ENCODE data around the gene TRNAU1AP. TPM values are rescaled to one million over a fixed set of nuclear protein-coding genes. Genes with fewer than 3 reads are reported as not detected.

Gene TRNAU1AP
- total and polyA plus RNA-seq, 2 of the 13 experiments (the other 11 are each of a cell fraction or from before 2014, with no cell fraction given) = 29.0 to 42.9 TPM

- TF ChIP-seq NRL (CRISPR knock-in tag; IDR thresholded peaks at IDR 0.05; ENCODE audit: borderline replicate concordance) (peak; percentile 82; the same call in 1 of the 2 replicates), ZNF136 (CRISPR knock-in tag; IDR thresholded peaks at IDR 0.05; ENCODE audit: low read depth) (0 out of 2 replicates have a peak, but pooled peaks have one; percentile 64), ZNF33B (CRISPR knock-in tag; IDR thresholded peaks at IDR 0.05) (no peak), LCORL (IDR thresholded peaks at IDR 0.05) (no peak), LCORL (CRISPR knock-in tag; IDR thresholded peaks at IDR 0.05) (no peak), E2F2 (CRISPR knock-in tag; IDR thresholded peaks at IDR 0.05; ENCODE audit: borderline replicate concordance) (no peak), FOXP1 (IDR thresholded peaks at IDR 0.05) (no peak), FOXP1 (CRISPR knock-in tag; IDR thresholded peaks at IDR 0.05) (no peak), DR1 (CRISPR knock-in tag; IDR thresholded peaks at IDR 0.05) (peak; percentile 97), RAD51 (IDR thresholded peaks at IDR 0.05; ENCODE audit: borderline replicate concordance) (no peak), BHLHE40 (IDR thresholded peaks at IDR 0.05; ENCODE audit: low read length) (no peak), KMT2B (CRISPR knock-in tag; IDR thresholded peaks at IDR 0.05) (peak; percentile 67; the same call in 1 of the 2 replicates), GTF3A (CRISPR knock-in tag; conservative IDR thresholded peaks at IDR 0.05) (no peak), ZNF44 (CRISPR knock-in tag; IDR thresholded peaks at IDR 0.05) (no peak), ZBTB39 (CRISPR knock-in tag; IDR thresholded peaks at IDR 0.05) (no peak), ZMYM2 (CRISPR knock-in tag; IDR thresholded peaks at IDR 0.05) (no peak; the same call in 1 of the 2 replicates), ZBTB43 (CRISPR knock-in tag; conservative IDR thresholded peaks at IDR 0.05) (no peak)
- TF ChIP-seq, protein P1, sequence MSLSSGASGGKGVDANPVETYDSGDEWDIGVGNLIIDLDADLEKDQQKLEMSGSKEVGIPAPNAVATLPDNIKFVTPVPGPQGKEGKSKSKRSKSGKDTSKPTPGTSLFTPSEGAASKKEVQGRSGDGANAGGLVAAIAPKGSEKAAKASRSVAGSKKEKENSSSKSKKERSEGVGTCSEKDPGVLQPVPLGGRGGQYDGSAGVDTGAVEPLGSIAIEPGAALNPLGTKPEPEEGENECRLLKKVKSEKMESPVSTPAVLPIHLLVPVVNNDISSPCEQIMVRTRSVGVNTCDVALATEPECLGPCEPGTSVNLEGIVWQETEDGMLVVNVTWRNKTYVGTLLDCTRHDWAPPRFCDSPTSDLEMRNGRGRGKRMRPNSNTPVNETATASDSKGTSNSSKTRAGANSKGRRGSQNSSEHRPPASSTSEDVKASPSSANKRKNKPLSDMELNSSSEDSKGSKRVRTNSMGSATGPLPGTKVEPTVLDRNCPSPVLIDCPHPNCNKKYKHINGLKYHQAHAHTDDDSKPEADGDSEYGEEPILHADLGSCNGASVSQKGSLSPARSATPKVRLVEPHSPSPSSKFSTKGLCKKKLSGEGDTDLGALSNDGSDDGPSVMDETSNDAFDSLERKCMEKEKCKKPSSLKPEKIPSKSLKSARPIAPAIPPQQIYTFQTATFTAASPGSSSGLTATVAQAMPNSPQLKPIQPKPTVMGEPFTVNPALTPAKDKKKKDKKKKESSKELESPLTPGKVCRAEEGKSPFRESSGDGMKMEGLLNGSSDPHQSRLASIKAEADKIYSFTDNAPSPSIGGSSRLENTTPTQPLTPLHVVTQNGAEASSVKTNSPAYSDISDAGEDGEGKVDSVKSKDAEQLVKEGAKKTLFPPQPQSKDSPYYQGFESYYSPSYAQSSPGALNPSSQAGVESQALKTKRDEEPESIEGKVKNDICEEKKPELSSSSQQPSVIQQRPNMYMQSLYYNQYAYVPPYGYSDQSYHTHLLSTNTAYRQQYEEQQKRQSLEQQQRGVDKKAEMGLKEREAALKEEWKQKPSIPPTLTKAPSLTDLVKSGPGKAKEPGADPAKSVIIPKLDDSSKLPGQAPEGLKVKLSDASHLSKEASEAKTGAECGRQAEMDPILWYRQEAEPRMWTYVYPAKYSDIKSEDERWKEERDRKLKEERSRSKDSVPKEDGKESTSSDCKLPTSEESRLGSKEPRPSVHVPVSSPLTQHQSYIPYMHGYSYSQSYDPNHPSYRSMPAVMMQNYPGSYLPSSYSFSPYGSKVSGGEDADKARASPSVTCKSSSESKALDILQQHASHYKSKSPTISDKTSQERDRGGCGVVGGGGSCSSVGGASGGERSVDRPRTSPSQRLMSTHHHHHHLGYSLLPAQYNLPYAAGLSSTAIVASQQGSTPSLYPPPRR (CRISPR knock-in tag; IDR thresholded peaks at IDR 0.05; ENCODE audit: borderline replicate concordance) = no peak
- TF ChIP-seq, protein P2, sequence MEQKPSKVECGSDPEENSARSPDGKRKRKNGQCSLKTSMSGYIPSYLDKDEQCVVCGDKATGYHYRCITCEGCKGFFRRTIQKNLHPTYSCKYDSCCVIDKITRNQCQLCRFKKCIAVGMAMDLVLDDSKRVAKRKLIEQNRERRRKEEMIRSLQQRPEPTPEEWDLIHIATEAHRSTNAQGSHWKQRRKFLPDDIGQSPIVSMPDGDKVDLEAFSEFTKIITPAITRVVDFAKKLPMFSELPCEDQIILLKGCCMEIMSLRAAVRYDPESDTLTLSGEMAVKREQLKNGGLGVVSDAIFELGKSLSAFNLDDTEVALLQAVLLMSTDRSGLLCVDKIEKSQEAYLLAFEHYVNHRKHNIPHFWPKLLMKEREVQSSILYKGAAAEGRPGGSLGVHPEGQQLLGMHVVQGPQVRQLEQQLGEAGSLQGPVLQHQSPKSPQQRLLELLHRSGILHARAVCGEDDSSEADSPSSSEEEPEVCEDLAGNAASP (CRISPR knock-in tag; IDR thresholded peaks at IDR 0.05; ENCODE audit: borderline replicate concordance) = peak; percentile 59; the same call in 1 of the 2 replicates
These were observed 47.3 kb upstream of the TRNAU1AP start, which contains the start of gene RCC1 (continued) for GRCh38 chr1:28505406-28506187.
